PC-3 (cell line): Measurements from ENCODE around the gene ESR2.

ENCODE experiments used
- CTCF ChIP-seq: fragments of 300-600 bp; sonication (generic); conservative IDR thresholded peaks from 2 replicates; pipeline ENCODE4 v1.5.1; 2017; ENCODE audit warnings: antibody characterized with exemption, low read depth, mild to moderate bottlenecking, low read length
- EZH2 ChIP-seq: fragments of 300-600 bp; sonication (generic); IDR thresholded peaks from one replicate; pipeline ENCODE4 v1.6.1; 2017; ENCODE audit warnings: antibody characterized with exemption, mild to moderate bottlenecking, low read length; ENCODE audit not compliant: unreplicated experiment
- EZH2phosphoT487 ChIP-seq: fragments of 300-600 bp; sonication (generic); IDR thresholded peaks from 2 replicates; pipeline ENCODE4 v1.6.1; 2018; ENCODE audit warnings: mild to moderate bottlenecking, antibody characterized with exemption, low read length, borderline replicate concordance

- no peak for TF ChIP-seq CTCF
- TF ChIP-seq EZH2: no peak
- TF ChIP-seq EZH2phosphoT487: no peak
Measured at GRCh38 chr14:64272019-64272418, 22.2 kb downstream of the ESR2 start.
